Vagina (tissue), 2 donors: Measurements from ENCODE around the gene MICB.

Experiments
- POLR2A ChIP-seq, 2 donors: fragments of 450-650 bp; IDR thresholded peaks; one replicate each; pipeline ENCODE4 v1.6.1; 2017; ENCODE audit warnings: antibody characterized with exemption in 2 of 2, mild to moderate bottlenecking in 2 of 2, moderate library complexity in 2 of 2
- TF ChIP-seq, protein P1 (sequence below), 3 experiments: fragments of 450-650 bp in 2 of 3; fragments of 200-600 bp in 1 of 3; sonication (generic) in 1 of 3; IDR thresholded peaks; one replicate each; pipeline ENCODE4 v1.5.1; 2017 to 2019; ENCODE audit warnings: antibody characterized with exemption in 3 of 3, mild to moderate bottlenecking in 2 of 3, moderate library complexity in 2 of 3

DNA sequence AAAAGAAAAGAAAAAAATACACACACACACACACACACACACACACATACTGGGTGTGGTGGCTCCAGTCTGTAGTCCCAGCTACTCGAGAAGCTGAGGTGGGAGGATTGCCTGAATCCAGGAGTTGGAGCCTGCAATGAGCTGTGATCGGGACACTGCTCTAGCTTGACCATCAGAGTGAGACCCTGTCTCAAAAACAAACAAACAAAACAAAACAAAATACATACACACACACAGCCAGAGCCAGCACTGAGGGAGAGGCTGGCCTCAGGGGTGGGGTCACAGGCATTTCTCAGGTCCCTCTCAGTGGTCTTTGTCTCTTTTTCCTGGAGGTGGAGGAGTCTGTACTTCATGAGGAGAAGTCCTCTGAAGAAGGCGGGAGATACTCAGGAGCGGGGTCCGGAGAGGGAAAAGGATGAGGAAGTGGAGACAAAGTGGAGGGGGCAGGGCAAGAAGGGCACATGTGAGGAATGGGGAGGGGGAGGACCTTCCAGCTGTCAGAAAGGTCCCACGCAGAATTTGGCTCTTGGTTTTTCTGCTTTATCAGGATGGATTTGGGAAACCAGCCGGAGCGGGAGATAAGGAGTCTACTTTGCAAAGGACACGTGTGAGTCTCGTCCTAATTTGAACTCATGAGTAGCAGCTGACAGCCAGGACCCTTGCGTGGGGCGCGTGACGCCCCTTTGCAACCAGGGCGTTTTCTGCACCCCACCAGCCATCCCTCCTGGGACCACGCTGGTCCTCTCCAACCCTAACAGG, 7.7 kb upstream of the MICB start:
- TF ChIP-seq, protein P1, sequence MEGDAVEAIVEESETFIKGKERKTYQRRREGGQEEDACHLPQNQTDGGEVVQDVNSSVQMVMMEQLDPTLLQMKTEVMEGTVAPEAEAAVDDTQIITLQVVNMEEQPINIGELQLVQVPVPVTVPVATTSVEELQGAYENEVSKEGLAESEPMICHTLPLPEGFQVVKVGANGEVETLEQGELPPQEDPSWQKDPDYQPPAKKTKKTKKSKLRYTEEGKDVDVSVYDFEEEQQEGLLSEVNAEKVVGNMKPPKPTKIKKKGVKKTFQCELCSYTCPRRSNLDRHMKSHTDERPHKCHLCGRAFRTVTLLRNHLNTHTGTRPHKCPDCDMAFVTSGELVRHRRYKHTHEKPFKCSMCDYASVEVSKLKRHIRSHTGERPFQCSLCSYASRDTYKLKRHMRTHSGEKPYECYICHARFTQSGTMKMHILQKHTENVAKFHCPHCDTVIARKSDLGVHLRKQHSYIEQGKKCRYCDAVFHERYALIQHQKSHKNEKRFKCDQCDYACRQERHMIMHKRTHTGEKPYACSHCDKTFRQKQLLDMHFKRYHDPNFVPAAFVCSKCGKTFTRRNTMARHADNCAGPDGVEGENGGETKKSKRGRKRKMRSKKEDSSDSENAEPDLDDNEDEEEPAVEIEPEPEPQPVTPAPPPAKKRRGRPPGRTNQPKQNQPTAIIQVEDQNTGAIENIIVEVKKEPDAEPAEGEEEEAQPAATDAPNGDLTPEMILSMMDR (IDR thresholded peaks at IDR 0.05): no peak
- TF ChIP-seq POLR2A (IDR thresholded peaks at IDR 0.05): no peak
